GM21737 (cell line): ENCODE measurements around the gene SLC26A3.

ENCODE experiments used
- ATAC-seq: cut with Tn5 transposase; IDR thresholded peaks from one replicate; pipeline ENCODE4 v1.9.1; 2021; ENCODE audit warnings: mild to moderate bottlenecking, moderate library complexity; ENCODE audit not compliant: unreplicated experiment

SLC26A3 gene

DNA sequence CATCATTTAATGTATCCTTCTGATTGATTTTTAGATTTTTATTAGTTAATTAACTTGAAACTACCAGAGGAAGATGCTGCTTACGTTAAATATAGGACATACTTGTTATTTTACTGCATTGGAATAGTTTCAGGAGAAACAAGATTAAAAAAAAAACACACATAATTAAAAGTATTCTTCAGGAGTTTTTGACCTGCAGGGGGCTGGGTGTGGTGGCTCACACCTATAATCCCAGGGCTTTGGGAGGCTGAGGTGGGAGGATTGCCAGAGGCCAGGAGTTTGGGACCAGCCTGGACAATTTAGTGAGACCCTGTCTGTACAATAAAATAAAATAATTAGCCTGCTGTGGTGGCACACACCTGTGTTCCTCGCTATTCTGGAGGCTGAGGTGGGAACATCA is 48.4 kb downstream of the SLC26A3 start:
- ATAC-seq: no peak

DNA sequence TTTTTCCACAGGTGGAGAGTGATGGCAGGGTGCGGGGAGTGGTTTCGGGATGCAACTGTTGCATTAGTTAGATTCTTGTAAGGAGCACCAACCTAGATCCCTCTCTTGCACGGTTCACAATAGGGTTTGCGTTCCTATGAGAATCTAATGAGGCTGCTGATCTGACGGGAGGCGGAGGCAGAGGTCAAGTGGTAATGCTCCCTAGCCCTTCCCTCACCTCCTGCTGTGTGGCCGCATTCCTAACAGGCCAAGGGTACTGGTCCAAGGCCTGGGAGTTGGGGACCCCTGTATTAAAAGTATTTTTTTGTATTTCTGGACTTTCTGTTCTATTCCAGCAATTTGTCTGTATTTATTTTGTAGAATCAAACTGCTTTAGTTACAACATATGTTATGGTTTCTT is 51.9 kb downstream of the SLC26A3 start:
- no peak for ATAC-seq

DNA sequence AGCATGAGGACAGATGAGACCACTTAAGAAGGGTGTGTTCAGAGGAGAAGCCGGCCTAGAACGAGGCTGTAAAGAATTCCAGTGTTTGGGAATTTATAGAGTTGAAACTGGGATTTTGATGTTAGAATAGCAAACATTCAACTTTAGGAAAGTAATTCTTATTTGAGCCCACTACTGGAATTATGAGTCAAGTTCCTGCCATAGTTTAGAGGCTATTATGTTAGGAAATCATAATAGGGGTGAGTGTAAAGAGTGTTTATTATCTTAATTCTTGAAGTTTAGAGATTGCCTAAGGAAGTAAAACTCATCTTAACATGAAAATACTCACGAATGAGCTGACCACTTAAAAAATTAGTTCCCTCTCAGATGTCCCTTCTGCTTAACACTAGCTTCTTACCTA is 57.0 kb downstream of the SLC26A3 start:
- ATAC-seq: no peak

DNA sequence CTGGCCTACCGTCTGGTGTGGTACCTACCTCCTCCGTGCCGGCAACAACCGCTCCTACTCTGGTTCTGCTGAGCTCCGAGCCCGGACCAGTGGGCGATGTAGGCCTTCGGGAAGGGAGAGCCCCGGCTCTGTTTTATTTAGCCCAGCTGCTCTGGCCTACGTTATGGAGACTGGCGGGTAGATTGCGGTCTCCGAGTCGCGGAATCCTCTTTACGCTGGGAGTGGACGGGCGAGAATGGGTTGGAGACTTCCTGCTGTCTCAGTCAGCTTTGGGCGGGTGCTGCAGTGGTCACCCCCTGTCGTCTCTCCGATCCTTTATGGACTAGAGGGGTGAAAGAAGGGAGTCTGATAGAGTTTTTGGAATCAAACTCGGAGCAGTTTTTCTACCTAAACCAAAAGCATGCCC is 58.7 kb downstream of the SLC26A3 start:
- peak; percentile 37 for ATAC-seq

DNA sequence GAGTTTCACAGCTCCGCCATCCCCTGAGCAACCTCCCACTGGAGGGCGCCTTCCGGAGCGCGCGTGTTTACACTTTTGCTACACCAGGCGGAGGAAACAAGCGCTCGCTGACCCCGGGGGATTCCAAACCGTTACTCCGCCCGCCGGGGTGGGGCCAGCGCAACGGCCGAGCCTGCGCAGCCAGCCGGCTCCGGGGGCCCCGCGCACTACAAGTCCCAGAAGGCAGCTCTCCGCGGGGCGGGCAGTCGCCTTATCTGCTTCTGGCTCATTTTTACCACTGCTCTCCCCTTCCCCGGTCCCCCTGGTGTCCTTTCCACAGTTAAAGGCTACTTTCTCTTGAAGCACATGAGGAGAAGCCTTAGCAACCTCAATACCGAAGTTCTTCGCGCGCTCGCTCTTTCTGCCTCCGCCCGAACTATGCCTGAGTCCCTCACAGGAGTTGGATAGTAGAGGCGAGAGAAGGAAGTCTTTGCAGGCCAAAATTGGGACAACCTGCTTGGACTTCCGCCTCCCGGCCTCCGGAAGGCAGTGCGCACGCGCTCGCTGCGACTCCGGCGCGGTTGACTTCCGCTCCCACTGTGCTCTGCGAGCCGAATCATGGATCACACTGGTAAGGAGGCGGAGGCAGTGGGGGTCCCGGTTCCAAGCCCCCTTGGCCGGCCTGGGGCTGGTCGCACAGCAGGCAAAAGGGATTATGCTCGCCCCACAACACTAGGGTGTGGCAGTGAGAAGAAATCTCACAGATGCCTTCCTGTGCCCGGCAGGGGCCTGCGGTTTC is 59.3 kb downstream of the SLC26A3 start, which contains the start of gene CBLL1:
CBLL1 (plus strand) TSS at position 576 of the 778 bp plus-strand sequence; CDS start at position 598, 22 bp downstream.
- peak; percentile 90 for ATAC-seq

DNA sequence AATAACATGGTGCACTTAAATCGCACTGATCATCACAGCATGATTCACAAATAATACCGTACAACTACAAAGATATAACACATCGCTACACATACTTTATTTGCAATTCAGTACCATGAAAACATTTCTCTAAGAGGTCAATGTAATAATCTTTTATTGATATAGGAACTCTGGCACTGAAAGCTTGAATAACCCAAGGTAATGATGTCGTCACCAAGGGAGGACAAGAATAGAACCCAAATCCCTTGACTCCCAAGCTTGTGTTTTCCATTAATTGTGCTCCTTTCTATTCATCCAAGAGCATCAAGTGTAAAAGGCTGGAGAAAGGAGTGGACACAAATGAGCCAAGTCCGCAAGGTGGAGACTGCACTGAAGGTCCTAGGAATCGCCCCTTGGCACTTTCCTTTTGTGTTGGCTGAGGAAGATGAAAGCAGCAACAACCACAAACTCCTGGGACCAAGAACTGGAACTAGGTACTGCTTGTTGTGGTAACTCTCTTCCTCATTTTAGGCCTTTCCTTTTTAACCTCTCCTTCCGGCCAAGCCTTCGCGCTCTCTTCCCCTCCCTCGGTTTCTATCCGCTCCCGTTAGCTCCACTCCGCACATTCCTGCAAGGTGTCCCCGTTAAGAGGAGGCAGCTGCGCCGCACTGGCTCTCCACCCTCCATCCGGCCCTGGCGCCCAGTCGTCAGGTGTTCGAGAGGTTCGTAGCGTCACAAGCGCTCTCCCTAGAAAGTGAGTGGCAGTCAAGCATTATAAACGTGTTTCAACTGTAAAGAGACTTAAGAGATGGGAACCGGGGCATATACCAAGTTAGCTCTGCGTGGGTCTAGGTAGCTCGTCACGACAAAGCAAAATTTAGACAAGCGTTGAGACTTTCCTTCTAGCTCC is 60.1 kb downstream of the SLC26A3 start:
- ATAC-seq: peak; percentile 37

DNA sequence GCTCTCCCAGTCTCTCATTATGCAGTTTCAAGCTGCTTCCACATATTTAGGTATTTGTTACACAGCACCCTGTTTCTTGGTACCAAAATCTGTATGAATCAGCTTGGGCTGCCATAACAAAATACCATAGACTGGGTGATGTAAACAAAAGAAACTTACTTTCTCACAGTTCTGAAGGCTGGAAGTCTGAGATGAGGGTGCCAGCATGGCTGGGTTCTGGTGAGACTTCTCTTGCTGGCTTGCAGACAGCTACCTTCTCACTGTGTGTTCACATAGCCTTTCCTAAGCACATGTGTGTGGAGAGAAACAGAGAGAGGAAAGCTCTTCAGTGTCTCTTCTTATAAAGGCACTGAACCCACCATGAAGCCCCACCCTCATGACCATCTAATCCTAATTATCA is 74.7 kb downstream of the SLC26A3 start:
- ATAC-seq: no peak

DNA sequence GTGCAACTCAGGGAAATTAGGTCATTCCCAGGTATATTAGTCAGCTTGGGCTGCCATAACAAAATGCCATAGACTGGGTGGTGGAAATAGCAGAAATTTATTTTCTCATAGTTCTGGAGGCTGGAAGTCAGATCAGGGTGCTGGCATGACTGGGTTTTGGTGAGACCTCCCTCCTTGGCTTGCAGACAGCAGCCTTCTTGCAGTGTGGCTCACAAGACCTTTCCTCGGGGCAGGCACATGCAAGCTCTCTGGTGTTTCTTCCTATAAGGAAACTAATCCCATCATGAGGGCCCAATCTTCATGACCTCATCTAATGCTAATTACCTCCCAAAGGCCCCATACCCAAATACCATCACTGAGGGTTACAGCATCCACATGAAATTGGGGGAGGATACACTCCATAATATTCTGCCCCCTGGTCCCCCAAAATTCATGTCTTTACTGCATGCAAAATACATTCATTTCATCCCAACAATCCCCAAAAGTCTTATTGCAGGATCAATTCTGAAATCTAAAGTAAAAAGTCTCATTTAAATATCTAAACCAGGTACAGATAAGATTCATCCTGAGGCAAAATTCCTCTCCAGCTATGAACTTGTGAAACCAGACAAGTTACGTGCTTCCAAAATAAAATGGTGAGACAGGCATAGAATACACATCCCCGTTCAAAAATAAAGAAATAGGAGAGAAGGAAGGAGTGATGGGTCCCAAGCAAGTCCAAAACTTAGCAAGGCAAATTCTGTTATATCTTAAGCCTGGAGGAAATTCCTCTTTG is 76.5 kb downstream of the SLC26A3 start:
- ATAC-seq: no peak

DNA sequence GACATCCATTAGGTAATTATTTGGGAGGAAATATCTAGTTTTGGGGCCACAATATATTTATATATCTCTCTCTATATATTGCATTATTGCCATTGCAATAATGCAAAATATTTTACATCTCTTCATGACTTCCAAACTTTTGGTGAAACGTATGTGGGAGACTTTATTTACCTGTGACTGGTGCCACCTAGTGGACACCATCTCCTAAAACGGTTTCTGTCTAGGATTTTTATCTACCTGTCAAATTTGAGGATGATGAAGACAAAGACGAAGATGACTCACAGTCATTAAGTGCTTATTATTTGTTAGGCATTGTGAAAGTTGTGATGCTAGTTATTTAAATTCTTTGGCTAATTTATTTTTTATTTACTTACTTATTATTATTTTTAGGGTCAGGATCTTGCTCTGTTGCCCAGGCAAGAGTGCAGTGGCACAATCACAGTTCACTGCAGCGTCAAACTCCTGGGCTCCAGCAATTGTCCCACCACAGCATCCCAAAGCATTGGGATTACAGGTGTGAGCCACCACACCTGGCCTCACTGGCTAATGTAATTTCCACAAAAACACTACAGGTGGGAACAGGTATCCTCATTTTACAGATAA is 77.8 kb downstream of the SLC26A3 start:
- no peak for ATAC-seq

DNA sequence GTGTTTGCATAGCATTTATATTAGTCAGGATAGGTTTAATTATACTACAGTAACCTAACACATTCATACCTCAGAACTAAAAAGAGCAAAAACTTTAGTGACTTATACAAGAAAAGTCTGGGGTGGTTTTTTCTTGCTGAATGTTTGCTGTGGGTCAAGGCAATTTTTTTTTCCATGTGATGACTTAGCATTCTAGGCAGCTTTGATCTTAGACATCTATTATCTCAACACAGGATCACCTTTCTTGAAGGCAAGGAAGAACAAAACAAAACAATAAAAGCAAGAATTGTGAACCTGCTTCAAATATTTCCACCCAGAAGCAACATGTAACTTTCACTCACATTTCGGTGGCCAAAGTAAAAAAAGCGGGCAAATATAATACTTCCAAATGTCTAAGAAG is 79.8 kb downstream of the SLC26A3 start:
- no peak for ATAC-seq

DNA sequence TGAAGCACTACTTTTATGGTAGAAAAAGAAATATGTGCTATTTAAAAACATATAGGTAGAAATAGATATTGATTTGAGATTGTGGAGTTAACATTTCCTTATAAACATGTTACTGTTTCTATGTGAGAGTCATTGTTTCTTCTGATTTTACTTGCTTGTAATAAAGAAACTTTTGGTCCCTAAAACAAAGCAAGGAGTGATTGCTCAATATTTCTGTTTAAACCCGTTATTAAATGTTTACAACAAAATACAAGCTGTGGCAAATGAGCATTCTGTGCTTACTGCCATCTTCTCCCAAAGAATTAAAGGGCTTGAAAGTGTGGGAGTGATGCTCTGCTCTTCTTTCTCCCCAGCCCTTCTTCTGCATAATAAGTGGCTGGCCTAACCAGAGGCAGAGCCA is 81.7 kb downstream of the SLC26A3 start:
- ATAC-seq: no peak

DNA sequence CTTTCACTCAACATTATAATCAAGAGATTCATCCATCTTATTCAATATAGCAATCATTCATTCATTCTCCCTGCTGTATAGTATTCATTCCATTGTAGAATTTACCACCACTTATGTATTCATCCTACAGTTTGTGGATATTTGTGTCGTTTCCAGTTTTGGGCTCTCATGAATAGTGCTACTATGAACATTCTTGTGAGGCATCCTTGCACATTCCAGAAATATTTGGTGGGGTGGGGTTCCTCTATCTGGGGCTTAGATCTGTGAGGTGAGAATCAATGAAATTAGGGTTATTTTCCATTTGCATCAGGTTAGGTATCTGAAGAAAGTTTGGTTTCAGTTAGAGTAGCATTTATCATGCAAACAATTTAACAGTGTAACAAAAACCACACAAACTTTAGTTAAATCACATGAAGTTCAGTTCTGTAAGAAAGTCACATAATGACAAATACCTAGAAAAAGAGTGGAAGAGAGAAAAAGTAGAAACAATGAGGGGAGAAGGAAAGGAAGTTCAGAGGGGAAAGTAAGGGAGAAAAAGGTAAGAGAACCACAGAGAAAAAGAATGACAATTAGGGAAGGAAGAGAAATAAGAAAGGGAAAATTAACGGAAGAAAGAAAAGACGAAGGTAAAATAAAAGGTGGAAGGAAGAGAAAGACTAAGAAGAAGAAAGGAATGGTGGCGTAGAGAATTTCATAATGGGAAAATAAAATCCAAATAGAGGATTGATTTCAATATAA is 84.4 kb downstream of the SLC26A3 start:
- no peak for ATAC-seq

DNA sequence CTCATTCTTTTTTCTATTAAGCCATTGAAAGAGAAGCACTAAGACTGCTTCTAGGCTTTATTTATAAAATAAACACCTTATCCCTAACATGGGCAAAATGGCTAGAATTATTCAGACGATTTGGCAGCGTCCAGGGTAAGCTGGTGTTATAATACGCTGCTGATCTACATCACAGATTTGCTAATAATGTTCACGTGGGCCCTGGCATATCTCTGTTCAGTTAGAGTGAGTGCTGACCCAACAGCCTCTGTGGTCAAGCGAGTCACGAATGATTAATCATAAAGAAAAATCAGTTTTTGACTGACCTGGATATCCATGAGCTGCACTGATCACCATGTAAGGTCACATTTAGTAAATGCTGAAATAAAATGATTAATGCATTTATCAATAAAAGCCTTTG is 87.5 kb downstream of the SLC26A3 start:
- no peak for ATAC-seq
